ENCODE results near the gene WDR20.
"Not testable (repeated sequence)": the region's sequence is repeated elsewhere in the genome, so short reads cannot be mapped to it uniquely, and the experiment has no call there.

The WDR20 gene

DNA sequence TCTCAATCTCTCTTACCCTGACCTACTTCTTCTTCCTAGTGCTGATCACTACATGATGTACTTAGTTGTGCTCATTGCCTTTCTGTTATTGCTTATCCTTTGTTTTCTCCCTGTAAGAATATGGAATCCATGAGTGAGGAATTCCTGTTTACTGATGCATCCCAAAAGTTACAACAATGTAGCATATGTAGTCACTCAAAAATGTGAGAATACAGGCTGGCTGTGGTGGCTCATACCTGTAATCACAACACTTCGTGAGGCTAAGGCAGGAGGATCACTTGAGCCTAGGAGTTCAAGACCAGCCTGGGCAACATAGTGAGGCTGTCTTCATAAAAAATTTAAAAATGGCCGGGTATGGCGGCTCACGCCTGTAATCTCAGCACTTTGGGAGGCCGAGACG, 8.0 kb upstream of the WDR20 start:
- H3K27me3 ChIP-seq (ENCODE audit: low read length): no peaks in the 10 kb centered on the region

DNA sequence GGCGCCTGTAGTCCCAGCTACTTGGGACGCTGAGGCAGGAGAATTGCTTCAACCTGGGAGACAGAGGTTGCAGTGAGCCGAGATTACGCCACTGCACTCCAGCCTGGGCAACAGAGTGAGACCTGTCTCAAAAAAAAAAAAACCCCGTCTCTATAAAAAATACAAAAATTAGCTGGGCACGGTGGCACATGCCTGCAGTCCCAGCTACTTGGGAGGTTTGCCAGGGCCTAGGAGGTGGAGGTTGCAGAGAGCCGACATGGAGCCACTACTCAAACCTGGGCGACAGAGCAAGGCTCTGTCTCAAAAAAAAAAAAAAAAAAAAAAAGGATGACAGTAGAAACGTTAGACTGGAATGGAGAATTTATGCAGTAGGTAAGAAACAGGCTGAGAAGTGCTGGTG, 5.7 kb upstream of the WDR20 start:
- not testable (repeated sequence) for H3K36me3 ChIP-seq (ENCODE audit: low read length); H3K27ac ChIP-seq (ENCODE audit: low read depth, low read length); H4K20me1 ChIP-seq (ENCODE audit: low read depth, low read length); H3K4me2 ChIP-seq (ENCODE audit: low read depth, low read length, poor library complexity, severe bottlenecking); H3K9me2 ChIP-seq (replicated peaks; ENCODE audit: insufficient read depth, low read length); H3K9me3 ChIP-seq (ENCODE audit: insufficient read depth, low read length); H2AFZ ChIP-seq (ENCODE audit: low read depth, low read length, severe bottlenecking); H3K27me3 ChIP-seq (ENCODE audit: low read length); H3K4me3 ChIP-seq (ENCODE audit: insufficient read depth, low read length, poor library complexity, severe bottlenecking); H3F3A ChIP-seq (ENCODE audit: insufficient read depth); H3K9ac ChIP-seq (ENCODE audit: low read length)
- H3K79me2 ChIP-seq (ENCODE audit: insufficient read depth, low read length): peaks cover 10% of the 10 kb centered on the region; the same call in 1 of the 2 replicates

More for the DNA sequence above, 8.0 kb upstream of the WDR20 start:
- 0 out of 2 replicates have a peak, but pooled peaks cover 5% of the 10 kb centered on the region for H3F3A ChIP-seq (ENCODE audit: insufficient read depth)
- TF ChIP-seq EZH2phosphoT487 (conservative IDR thresholded peaks at IDR 0.05; ENCODE audit: low read length): no peak
- TF ChIP-seq CTCF (IDR thresholded peaks at IDR 0.05; ENCODE audit: insufficient read depth, low read length, poor library complexity, severe bottlenecking): no peak
- no peak overlapping the region for H3K9ac ChIP-seq (ENCODE audit: low read length)
- H3K79me2 ChIP-seq (ENCODE audit: insufficient read depth, low read length): no peaks in the 10 kb centered on the region
- no peak overlapping the region for H2AFZ ChIP-seq (ENCODE audit: low read depth, low read length, severe bottlenecking)
- no peaks in the 10 kb centered on the region for H4K20me1 ChIP-seq (ENCODE audit: low read depth, low read length)
- H3K9me2 ChIP-seq (replicated peaks; ENCODE audit: insufficient read depth, low read length): no peaks in the 10 kb centered on the region
- no peak overlapping the region for H3K4me2 ChIP-seq (ENCODE audit: low read depth, low read length, poor library complexity, severe bottlenecking)
- no peaks in the 10 kb centered on the region for H3K36me3 ChIP-seq (ENCODE audit: low read length)
- H3K9me3 ChIP-seq (ENCODE audit: insufficient read depth, low read length): no peaks in the 10 kb centered on the region
- H3K27ac ChIP-seq (ENCODE audit: low read depth, low read length): no peak overlapping the region
- H3K4me3 ChIP-seq (ENCODE audit: insufficient read depth, low read length, poor library complexity, severe bottlenecking): no peak overlapping the region

DNA sequence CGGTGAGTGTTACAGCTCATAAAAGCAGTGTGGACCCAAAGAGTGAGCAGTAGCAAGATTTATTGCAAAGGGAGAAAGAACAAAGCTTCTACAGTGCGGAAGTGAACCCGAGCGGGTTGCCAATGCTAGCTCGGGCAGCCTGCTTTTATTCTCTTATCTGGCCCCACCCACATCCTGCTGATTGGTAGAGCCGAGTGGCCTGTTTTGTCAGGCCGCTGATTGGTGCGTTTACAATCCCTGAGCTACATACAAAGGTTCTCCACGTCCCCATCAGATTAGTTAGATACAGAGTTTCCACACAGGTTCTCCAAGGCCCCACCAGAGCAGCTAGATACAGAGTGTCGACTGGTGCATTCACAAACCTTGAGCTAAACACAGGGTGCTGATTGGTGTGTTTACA, 5.0 kb upstream of the WDR20 start:
- not testable (repeated sequence) for H3K9ac ChIP-seq (ENCODE audit: low read length); H3K9me3 ChIP-seq (ENCODE audit: insufficient read depth, low read length); H3K27ac ChIP-seq (ENCODE audit: low read depth, low read length); H3K9me2 ChIP-seq (replicated peaks; ENCODE audit: insufficient read depth, low read length); H2AFZ ChIP-seq (ENCODE audit: low read depth, low read length, severe bottlenecking); H3K4me2 ChIP-seq (ENCODE audit: low read depth, low read length, poor library complexity, severe bottlenecking); H3K4me3 ChIP-seq (ENCODE audit: insufficient read depth, low read length, poor library complexity, severe bottlenecking); H4K20me1 ChIP-seq (ENCODE audit: low read depth, low read length); H3K27me3 ChIP-seq (ENCODE audit: low read length); H3K36me3 ChIP-seq (ENCODE audit: low read length); H3F3A ChIP-seq (ENCODE audit: insufficient read depth)
- peaks cover 11% of the 10 kb centered on the region; the same call in 1 of the 2 replicates for H3K79me2 ChIP-seq (ENCODE audit: insufficient read depth, low read length)

GRCh38 chr14:102135456-102135855, 4.2 kb upstream of the WDR20 start:
- H3K4me3 ChIP-seq (ENCODE audit: insufficient read depth, low read length, poor library complexity, severe bottlenecking); H2AFZ ChIP-seq (ENCODE audit: low read depth, low read length, severe bottlenecking); H3K9me2 ChIP-seq (replicated peaks; ENCODE audit: insufficient read depth, low read length); H3K9ac ChIP-seq (ENCODE audit: low read length); H4K20me1 ChIP-seq (ENCODE audit: low read depth, low read length); H3F3A ChIP-seq (ENCODE audit: insufficient read depth); H3K4me2 ChIP-seq (ENCODE audit: low read depth, low read length, poor library complexity, severe bottlenecking); H3K36me3 ChIP-seq (ENCODE audit: low read length); H3K27me3 ChIP-seq (ENCODE audit: low read length); H3K9me3 ChIP-seq (ENCODE audit: insufficient read depth, low read length); H3K27ac ChIP-seq (ENCODE audit: low read depth, low read length): not testable (repeated sequence)
- H3K79me2 ChIP-seq (ENCODE audit: insufficient read depth, low read length): peaks cover 17% of the 10 kb centered on the region

DNA sequence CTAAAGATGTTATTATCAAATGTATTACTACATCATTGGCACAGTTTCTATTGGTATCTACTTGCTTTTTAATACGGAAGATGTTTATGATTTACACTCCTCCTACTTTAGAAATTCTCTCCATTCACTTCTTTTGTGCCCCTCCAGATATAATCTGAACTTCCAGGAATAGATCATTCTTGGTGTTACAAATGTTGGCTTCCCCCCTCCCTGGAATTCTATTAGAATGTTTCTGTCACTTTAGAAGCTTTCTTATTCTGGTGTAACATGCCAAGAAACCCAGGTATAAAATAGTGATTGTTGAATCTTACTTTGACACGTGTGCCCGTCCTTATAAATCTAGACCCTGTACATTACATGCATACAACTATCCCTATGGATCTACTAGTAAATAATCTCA, 1.2 kb upstream of the WDR20 start:
- H3K36me3 ChIP-seq (ENCODE audit: low read length): no peaks in the 10 kb centered on the region
- H3K9me3 ChIP-seq (ENCODE audit: insufficient read depth, low read length): no peaks in the 10 kb centered on the region
- H3F3A ChIP-seq (ENCODE audit: insufficient read depth): no peaks in the 10 kb centered on the region; the same call in 1 of the 2 replicates
- no peaks in the 10 kb centered on the region for H4K20me1 ChIP-seq (ENCODE audit: low read depth, low read length)
- TF ChIP-seq EZH2phosphoT487 (conservative IDR thresholded peaks at IDR 0.05; ENCODE audit: low read length) (no peak), CTCF (IDR thresholded peaks at IDR 0.05; ENCODE audit: insufficient read depth, low read length, poor library complexity, severe bottlenecking) (no peak)
- H3K4me2 ChIP-seq (ENCODE audit: low read depth, low read length, poor library complexity, severe bottlenecking): peak overlapping the region; percentile 88
- H3K79me2 ChIP-seq (ENCODE audit: insufficient read depth, low read length): peaks cover 47% of the 10 kb centered on the region
- H3K9ac ChIP-seq (ENCODE audit: low read length): peak overlapping the region; percentile 90
- H2AFZ ChIP-seq (ENCODE audit: low read depth, low read length, severe bottlenecking): peak overlapping the region; percentile 79
- peak overlapping the region; percentile 55 for H3K27ac ChIP-seq (ENCODE audit: low read depth, low read length)
- H3K4me3 ChIP-seq (ENCODE audit: insufficient read depth, low read length, poor library complexity, severe bottlenecking): peak overlapping the region; percentile 85
- H3K27me3 ChIP-seq (ENCODE audit: low read length): no peaks in the 10 kb centered on the region
- no peaks in the 10 kb centered on the region for H3K9me2 ChIP-seq (replicated peaks; ENCODE audit: insufficient read depth, low read length)
